Measurements from ENCODE around the gene ZNF385D.

- TF ChIP-seq CTCF (IDR thresholded peaks at IDR 0.05; ENCODE audit: borderline replicate concordance, extremely low read depth, low read length, poor library complexity, severe bottlenecking) (no peak), EZH2 (IDR thresholded peaks at IDR 0.05; ENCODE audit: borderline replicate concordance, low read depth, low read length, severe bottlenecking) (no peak)
Observed at GRCh38 chr3:21672303-21672702, 78.7 kb downstream of the ZNF385D start.
